HL-60/S4 treated with phorbol 12-myristate 13-acetate at 8.2 ng/mL for 4 days and 3 days (cell line): ENCODE measurements around the gene HLCS.
"Not testable (repeated sequence)": the region's sequence is repeated elsewhere in the genome, so short reads cannot be mapped to it uniquely, and the experiment has no call there.

Experiments used
- in situ Hi-C: fragments of 300-500 bp; cut with MboI; formaldehyde crosslinking; loops from 2 replicates; pipeline ENCODE4 v1.15.0; 2022; ENCODE audit warnings: low sequenced_read_pairs

Gene HLCS

DNA sequence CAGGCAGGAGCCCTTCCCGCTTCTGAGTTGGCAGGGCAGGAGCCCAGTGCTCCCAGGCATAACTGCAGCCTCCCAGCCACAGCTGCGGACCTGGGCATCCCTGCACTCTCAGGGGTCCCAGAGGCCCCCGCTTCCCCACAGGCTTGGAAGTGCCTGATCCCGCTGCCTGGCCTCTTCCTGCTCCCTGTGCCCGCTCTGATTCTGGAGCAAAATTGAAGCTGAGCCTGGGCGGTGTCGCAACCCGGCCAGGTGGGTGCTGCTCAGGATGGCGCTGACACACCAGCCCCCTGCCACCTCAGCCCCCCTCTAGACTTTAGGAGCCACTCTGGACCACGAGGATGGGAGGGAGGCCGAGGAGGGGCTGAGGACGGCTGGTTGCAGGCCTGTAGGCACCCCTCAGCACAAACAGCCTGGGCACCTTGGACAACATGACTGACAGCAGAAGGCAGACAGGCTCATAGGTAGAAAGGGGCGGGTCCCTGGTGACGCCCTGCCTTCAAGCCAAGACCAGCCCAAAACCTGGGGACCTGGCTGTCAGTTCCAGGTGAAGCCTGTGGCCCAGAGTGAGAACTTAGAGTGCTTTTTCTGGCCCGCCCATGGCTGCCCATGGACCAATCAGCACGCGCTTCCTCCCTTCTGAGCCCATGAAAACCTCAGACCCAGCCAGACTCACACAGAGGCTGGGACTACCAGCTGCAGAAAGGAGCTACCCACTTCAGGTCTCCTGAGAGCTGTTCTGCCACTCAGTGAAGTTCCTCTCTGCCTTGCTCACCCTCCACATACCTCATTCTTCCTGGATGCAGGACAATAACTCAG lies 7.2 kb downstream of the HLCS start:
- in situ Hi-C loops = no loop called here

DNA sequence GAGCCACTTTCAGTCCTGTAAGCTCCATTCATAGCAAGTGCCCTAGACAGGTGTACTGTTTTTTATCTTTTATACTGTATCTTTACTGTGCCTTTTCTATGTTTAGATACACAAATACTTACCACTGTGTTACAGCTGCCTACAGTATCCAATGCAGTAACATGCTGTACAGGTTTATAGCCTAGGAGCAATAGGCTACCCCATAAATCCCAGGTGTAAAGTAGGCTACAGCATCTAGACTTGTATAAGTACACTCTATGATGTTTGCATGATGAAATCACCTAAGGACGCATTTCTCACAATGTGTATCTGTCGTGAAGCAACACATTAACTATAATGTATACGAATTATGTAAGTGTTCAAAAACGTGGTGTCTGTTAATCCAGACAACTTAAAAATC lies 10.7 kb downstream of the HLCS start:
- in situ Hi-C loops = no loop called here

DNA sequence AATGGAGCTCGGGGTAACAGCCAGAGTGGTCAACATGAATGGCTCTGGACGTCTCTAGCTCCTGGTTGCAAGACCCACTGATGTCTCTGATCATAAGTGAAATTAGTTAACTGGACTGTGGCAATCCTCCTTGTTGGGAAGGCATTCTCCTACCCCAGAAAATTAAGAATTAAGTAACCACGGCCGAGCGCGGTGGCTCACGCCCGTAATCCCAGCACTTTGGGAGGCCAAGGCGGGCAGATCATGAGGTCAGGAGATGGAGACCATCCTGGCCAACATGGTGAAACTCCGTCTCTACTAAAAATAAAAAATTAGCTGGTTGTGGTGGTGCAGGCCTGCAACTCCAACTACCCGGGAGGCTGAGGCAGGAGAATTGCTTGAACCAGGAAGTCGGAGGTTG lies 14.1 kb downstream of the HLCS start:
- in situ Hi-C loops = not testable (repeated sequence)

DNA sequence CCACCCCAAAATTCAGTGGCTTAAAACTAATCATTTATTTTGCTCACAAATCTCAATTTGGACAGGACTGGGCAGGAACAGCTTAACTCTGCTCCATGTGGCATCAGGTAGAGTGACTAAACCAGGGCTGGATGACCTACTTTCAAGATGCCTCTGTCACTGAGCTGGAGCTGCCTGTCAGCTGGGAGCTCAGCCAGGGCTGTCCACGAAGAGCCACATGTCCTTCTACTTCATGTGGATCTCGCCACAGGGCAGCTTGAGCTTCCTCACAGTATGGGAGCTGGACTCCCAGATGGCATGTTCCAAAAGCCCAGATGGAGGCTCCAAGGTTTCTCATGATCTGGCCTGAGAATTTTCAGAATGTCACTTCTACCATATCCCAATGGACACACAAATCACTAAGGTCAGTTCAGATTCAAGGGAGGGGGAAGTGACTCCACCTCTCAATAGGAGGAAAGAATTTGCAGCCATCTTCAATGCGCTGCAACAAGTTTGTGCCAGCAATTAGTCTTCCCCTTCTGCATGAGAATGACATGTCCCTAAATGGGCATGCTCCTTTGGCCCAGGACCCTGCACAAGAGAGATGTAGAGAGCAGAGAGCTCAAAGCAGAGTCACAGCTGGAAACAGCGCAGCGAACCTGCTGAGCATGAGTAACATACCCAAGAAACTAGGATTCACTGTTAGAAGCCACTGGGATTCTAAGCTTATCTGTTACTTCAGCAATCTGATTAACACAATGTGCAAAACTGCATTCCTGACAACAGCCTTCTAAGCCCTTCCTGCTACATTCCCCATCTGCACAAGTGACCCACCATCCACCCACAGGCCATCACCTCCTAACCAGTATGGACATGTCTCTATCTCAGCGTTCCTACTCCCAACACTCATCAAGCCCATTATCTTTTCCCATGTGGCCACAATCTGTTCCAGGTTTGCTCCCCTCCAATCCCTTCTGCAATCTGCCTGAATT lies 17.0 kb downstream of the HLCS start:
- in situ Hi-C loops = no loop called here

DNA sequence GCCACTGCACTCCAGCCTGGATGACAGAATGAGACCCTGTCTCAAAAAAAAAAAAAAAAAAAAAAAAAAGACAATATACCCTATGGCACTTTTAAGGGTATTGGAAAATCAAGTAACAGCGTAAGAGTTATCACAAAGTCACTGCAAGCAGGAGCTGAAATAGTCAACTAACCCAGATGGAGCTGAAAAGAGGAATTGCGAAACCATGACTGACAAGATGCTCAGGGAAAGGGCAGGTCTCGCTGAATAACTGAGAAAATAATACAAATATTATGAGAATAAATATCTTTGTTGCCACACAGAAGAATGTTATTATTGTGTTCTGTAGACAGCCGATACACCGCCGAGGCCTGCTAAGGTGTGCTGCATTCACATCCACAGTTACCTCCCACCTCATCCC lies 17.8 kb downstream of the HLCS start:
- in situ Hi-C loops = no loop called here

DNA sequence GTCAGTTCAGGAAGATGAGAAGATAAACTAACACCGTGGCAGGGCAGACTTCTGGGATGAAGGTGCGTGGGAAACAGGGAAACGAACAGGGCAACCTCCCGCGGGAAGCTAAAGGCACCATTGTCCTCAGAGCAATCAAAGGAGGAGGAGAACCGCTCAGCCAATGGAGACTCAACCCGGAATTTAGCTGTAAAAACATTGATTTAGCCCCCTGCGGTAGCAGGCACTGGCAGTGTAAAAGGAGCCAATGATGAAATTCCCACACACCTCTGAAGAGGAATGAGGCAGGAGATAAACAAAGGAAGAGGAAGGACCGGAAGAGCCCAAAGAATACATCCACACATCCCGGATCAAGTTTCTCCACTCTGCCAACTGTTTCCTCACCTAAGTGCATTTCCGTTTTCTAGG lies 19.5 kb downstream of the HLCS start:
- in situ Hi-C loops = no loop called here

DNA sequence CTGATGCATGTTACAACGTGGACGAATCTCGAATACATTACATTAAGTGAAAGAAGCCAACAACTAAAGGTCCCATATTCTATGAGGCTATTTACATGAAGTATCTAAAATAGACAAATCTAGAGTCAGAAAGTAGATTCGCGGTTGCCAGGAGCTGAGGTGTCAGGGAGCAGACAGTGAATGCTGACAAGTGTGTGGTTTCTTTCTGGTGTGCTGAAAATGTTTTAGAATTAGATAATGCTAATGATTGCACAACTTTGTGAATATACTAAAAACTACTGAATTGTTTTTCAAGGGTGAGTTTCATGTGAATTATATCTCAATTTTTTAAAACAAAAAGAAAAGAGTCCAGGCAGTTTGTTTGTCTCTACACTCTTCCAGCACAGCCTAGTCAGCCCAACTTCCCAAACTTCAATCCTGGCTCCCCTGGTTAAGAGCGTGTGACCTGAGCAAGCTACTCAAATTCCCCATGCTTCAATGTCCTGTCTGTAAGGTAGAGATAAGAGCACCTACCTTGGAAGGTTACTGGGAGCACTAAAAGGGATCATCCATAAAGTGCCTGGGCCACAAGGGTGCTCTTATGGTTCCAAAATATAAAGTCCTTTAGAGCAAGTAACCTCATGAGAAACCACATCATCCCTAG lies 20.9 kb downstream of the HLCS start:
- in situ Hi-C loops = no loop called here

DNA sequence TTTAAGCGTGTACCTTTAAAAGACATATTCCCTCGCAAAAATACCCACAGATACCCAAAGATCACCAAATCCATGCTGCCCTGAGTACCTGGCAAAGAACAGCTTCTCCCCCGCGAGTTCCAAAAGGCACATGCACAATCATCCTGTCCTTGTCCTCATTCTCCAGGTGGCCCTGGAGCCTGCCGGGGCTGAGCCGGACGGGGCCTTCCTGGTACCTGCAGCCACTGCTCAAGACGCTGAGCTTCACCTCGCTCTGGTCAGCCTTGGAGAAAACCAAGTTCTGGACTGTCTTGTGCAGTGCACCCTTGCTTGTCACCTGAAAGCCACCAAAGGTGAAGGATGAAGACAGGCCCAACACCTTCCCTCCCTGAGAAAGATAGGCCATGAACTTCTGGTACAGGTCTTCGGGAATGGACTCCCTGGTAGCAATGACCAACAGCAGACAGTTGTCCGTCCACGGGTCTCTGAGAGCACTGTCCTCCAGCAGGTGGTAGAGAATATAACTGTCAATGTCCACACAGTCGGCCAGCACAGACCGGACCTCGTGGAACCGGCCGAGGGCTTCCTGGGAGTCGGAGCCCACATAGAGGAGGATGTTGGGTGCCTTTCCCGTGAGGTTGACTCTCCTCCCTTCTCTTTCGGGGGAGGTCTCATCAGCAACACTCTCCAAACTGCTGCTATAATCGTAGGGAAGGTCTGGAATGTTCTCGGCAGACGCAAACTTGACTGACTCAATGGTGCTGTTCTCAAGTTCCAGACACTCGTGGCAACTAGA lies 29.9 kb downstream of the HLCS start:
- in situ Hi-C loops = loop anchor here (10.0 kb wide), 1 partner anchor 302 kb away; no protein-coding TSS in a partner anchor

DNA sequence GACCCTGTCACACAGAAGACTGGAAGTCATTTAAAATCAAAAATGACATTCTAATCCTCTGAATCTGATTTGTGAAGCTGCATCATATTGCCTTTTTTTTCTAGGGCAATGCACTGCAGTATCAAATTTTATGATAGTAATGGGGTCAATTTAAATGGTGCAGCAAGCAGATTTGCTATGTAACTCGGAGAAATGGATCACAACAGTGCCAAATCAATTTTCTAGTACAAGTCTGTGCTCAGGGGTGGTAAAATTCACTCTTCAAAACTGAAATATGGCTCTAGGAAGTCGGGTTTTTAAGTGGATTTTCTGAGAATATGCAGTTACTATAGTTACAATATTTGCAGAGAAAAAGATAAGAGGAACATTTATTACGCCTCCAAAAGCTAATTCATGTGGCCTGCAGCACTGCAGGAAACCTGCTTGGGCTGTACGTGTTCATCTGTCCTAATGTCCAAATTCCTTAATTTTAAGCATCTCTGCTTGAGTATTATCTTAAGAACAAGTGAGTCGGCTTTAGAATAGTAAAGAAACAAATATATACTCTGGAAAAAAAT lies 31.5 kb downstream of the HLCS start:
- in situ Hi-C loops = loop anchor here (10.0 kb wide), 1 partner anchor 300 kb away; no protein-coding TSS in a partner anchor

DNA sequence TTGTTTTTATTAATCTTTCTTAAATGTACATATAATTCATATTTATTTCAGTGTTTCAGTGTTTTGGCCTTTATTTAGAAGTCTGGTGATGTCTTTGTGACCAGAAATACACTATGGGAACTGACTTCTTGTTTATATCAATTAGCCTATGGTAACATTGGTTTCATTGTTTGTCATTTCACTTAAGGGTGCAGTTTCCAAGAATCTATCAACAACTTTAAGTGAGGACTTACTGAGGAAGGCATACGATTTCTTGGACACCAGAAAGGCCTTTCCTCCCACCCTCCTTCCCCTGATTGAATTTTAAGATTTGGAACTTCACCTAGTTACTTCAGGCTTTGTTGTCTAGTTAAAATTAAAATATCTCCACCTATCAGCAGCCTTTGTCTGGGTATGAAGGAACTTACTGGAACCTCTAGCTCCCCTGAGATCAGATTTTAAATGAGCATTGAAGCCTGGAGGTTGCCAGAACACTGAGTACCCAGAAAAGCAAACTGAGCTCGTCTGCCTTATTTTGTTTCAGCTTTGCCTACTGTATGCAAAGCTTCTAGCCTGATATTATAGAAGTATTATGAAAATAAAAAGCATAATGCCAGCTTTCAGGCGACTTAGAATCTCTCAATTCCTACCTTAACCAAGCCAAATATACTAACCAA lies 34.2 kb downstream of the HLCS start:
- in situ Hi-C loops = loop anchor here (10.0 kb wide), 1 partner anchor 297 kb away; no protein-coding TSS in a partner anchor

DNA sequence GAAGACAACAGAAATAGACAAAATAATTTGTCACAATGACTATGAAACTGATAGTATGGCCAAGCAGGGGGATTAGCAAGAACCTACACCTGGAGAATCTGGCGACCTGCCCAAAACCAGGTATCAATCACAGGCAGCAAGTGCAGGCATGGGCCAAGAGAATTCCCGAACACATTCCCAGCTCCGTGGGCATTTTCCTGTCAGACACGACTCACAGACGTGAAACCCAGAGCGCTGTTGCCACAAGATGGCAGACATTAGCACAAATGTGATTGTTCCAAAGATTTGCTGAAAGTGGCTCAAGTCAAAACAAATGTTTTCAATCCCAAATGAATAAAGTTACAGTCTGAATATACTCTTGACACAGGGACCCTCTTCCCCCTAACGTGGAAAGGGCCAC lies 36.8 kb downstream of the HLCS start:
- in situ Hi-C loops = loop anchor here (10.0 kb wide), 1 partner anchor 295 kb away; no protein-coding TSS in a partner anchor

DNA sequence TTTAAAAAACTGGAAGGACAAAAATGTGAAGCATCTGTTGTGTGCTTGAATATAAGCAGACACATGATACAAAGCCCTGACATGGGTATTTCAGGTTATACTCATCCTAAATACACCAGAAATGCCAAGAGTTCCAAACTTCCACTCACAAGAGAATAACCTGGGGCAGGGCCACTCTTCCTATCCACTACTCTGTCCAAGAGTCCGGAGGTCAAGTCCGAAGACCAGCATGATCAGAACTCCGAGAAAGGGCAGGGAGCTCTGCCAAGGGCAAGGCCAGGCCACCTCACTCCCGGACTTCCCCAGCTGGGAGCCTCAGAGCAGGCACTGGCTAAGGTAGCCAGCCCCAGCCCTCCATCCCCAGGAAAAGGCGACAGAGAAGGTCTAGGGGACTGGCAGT lies 37.5 kb downstream of the HLCS start:
- in situ Hi-C loops = no loop called here

DNA sequence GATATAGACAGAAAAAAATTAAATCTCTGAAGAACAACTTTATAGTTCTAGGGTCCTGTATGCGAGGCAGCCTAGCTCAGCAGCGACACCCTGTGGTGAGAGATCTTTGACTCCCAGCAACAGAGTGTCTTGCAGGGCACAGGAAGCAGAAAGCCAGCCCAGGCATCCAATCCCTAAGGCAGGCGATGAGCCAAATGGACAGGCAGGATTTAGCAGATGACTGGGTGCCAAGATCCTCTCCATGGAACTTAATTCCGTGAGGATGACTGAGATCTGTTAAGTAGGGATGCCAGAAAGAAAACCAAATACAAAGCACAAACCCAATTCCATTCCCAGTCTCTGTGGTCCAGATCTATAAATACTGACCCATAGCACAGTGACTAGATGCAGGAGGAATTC lies 38.8 kb downstream of the HLCS start:
- in situ Hi-C loops = no loop called here

DNA sequence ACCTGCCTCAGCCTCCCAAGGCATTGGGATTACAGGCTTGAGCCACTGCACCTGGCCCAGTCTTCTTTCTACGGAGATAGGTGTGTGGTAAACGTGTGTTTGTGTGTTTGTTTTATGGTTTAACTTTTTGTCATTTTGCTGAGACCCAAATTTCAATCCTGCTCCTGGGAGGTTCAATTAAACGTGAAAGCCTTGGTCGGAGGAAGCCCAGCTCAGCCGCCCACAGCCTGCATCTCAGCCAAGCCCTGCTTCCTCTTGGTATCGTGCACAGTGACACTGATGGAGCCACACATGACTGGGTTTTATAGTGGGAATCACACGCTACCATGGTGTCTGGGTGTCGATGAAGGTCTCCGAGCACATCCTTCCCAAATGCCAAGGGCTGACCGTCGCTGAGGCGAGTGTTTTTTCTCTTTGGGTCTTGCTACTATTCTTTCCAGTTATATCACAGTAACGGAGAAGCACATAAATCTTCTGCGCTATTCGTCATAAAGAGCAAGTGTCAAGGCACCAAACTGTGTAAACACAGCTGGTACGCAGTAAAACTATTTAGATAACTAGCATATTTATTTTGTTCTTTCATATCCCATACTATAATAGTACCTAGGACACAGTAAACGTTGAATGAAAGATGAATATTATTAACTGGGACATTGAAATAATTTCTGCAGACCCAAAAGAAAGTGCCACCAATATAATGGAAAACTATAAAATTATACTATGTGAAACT lies 39.3 kb downstream of the HLCS start:
- in situ Hi-C loops = no loop called here

DNA sequence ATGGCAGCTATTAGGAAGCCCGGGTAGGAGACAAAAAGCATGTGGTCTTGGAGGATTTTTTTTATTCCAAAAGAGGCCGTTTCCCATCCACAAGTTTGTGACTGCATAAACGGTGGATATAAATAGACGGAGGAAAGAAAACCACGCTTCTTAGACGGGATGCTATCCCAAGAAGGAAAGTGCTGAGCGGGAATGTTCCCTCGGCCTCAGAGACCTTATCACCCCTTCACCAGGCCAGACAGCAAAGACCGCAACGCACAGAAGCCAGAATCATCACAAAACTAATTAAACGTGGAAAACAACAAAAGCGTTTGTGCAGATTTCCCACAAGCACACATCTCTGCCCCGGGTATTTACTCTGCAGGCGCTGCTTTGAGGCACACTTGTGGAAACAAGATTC lies 43.2 kb downstream of the HLCS start:
- in situ Hi-C loops = no loop called here

DNA sequence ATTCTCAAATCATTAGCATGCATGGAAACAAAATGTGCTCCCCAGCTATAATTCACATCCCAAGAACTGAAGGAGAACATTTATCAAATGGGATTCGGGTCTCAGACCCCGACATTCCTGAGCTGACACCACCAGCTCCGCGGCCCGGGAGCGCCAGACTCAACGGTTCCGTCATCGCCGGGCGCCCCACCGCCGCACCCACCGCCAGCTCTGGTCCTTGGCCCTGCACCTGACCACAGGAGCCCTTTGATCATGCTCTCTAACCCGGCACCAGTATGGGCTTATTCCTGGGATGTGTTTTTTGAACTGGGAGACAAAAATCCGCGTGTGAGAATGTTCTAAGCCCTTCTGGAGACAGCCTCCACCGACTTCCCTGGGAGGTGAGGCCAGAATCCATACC lies 43.6 kb downstream of the HLCS start:
- in situ Hi-C loops = no loop called here

DNA sequence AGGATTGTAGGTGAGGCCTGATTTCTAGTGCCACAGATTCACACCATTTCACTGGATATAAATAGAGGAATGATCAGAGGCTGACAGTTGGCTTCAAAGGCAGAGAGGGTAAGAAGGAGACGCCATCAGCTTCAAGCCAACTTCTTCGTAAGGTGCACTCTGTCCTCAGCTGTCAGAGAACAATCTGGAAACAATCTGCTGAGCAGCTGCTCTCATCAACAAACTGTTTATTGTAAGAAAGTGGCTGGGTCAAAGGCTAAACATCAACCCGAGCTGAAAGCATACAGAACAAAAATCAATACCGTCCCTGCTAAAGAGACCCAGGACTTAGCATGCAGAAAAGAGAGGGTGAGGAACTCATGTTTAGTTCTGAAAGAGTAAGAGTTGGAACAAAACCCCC lies 48.2 kb downstream of the HLCS start:
- in situ Hi-C loops = no loop called here

DNA sequence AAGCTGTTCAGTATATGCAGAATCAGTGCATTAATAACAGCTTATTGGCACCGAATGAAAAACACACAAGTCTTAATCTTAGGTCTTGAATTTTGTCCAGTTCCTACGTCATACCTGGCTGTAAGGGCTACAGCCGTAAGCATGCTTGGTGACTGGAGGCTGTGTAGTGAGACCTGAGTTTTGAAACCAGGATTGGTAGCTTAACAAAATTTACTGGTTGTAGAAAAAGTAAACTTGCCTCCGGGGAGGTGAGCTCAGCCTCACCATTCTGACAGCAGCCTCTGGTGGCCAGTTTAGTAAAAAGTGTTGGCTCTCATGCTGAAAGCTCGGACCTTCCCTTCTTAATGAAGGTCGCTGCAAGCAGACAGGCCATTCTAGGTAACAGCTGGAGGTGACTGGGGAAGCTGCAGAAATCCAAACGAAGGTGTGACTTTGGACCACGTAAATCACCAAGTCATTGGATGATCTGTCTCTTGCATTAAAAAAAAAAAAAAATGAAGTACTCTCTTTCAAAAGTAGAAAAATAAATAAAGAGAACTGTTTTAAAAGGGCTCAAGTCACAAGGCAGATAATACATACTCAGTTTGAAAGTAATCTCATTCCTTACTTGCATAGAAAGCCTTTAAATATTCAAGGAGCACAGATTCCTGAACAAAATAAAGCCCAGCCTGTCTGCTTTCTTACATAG lies 48.9 kb downstream of the HLCS start:
- in situ Hi-C loops = no loop called here
